ENCODE measurements around the gene RTBDN. TPM values are rescaled to one million over a fixed set of nuclear protein-coding genes. Genes with fewer than 3 reads are reported as not detected.

RTBDN gene
- total RNA-seq, 6 experiments from 2014 or later = not detected

- H3K4me1 Mint-ChIP-seq (ENCODE audit: low read depth) = peaks cover 36% of the 10 kb centered on the region
- peak overlapping the region; percentile 94 for H3K4me3 Mint-ChIP-seq
- H3K36me3 Mint-ChIP-seq (ENCODE audit: low read depth) = peaks cover 4% of the 10 kb centered on the region
- DNase-seq = peak; percentile 95
- H3K27ac Mint-ChIP-seq = peak overlapping the region; percentile 94
- no peak for TF ChIP-seq CTCF (IDR thresholded peaks at IDR 0.05)
- peaks cover 4% of the 10 kb centered on the region; the same call in 1 of the 2 replicates for H3K9me3 Mint-ChIP-seq
- H3K27me3 Mint-ChIP-seq (ENCODE audit: insufficient read depth) = peaks cover 31% of the 10 kb centered on the region
Measured at GRCh38 chr19:12789904-12790619, 44.3 kb downstream of the RTBDN start.

DNA sequence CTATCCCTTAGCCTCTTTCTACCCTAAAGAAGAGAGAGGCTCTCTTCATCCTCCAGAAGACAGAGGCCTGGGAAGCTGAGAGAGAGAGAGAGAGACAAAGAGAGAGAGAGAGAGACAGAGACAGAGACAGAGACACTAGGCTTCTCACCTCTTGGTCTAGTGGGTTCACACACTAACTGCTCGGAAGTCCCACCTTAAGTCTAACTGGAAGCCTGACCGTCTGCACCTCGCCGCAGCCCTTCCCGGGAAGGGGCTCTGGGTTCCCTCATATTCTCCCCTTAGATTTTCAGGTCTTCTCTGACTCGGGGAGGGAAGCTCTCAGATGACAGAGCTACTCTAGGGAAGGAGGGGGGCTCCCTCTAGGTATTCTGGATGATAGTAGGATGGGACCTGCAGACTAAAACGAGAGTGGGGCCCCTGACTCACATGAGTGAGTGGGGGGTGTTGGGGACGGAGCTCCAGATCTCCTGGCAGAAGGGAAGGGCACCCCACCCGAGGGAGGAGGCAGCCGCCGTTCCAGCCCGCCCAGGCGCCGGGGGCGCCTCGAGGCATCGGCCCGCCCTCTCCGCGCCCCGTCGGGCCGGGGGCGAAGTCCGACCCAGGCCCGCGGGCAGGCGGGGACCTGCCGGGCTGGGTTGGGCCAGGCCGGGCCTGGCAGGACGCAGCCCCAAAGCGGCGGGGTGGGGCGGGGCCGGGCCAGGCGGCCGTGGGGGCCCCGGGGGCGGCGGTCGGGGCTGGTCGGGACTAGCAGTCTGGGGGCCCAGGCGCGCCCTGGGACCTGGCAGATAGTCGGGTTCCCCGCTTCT is 45.1 kb downstream of the RTBDN start:
- no peak for DNase-seq
- H3K9me3 Mint-ChIP-seq = peaks cover 4% of the 10 kb centered on the region; the same call in 1 of the 2 replicates
- H3K36me3 Mint-ChIP-seq (ENCODE audit: low read depth) = peaks cover 4% of the 10 kb centered on the region
- H3K4me1 Mint-ChIP-seq (ENCODE audit: low read depth) = peaks cover 31% of the 10 kb centered on the region
- H3K27me3 Mint-ChIP-seq (ENCODE audit: insufficient read depth) = peaks cover 24% of the 10 kb centered on the region
- TF ChIP-seq CTCF (IDR thresholded peaks at IDR 0.05) = no peak
- peak overlapping the region; percentile 94 for H3K4me3 Mint-ChIP-seq
- peak overlapping the region; percentile 98 for H3K27ac Mint-ChIP-seq

DNA sequence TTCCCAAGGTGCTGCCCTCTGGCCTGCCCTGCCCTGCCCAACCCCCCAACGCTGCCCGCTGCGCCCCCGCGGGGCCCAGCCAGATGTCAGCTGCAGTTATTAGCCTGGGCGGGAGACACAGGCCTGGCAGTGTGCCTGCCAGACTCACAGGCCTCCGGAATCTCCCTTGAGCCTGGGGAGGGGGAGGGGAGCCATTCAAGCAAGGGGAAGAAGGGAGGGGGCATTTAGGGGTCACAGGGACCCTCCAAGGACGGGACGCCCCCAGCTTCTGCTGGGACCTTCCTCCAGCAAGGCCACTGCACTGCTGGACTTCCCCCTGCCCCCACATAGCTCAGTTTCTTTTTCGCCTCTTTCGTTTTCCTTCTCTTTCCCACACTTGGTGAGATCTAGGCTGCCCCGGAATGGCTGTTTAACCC is 45.7 kb downstream of the RTBDN start:
- peak overlapping the region; percentile 98 for H3K27ac Mint-ChIP-seq
- H3K9me3 Mint-ChIP-seq = peaks cover 4% of the 10 kb centered on the region; the same call in 1 of the 2 replicates
- H3K4me3 Mint-ChIP-seq = peak overlapping the region; percentile 87
- no peak for DNase-seq
- H3K27me3 Mint-ChIP-seq (ENCODE audit: insufficient read depth) = peaks cover 20% of the 10 kb centered on the region
- peaks cover 26% of the 10 kb centered on the region for H3K4me1 Mint-ChIP-seq (ENCODE audit: low read depth)
- H3K36me3 Mint-ChIP-seq (ENCODE audit: low read depth) = peaks cover 4% of the 10 kb centered on the region
- TF ChIP-seq CTCF (IDR thresholded peaks at IDR 0.05) = no peak

DNA sequence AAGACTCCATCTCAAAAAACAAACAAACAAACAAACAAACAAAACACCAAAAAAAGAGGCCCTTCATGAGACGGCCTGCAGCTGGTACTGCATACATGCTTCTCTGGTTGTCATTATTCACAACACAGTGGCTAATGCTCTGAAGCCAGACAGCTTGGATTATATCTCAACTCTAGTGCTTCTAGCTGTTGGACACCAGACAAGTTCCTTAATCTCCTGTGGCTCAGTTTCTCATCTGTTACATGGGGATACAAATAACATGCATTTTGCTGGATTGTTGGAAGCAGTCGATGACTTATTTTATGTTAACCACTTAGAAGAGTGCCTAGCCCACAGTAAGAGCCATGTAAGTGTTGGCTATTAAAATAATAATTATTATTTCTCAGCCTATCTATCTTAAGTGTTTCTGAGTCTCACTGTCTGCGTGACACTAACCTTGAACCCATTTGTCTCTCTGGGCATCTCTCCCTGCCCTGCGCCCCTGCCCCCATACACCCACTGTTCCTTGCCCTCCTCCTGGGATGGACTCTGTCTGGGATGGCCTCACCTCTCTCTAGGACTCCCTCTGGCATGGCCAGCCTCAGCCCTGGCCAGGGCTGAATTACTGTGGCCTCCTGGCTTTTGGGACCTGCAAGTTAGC is 46.2 kb downstream of the RTBDN start:
- Mint-ChIP-seq H3K36me3 (ENCODE audit: low read depth) (peaks cover 2% of the 10 kb centered on the region), H3K4me3 (peak overlapping the region; percentile 87), H3K4me1 (ENCODE audit: low read depth) (peaks cover 26% of the 10 kb centered on the region), H3K27ac (peak overlapping the region; percentile 98), H3K9me3 (peaks cover 4% of the 10 kb centered on the region; the same call in 1 of the 2 replicates), H3K27me3 (ENCODE audit: insufficient read depth) (peaks cover 17% of the 10 kb centered on the region)
- no peak for DNase-seq
- TF ChIP-seq CTCF (IDR thresholded peaks at IDR 0.05) = no peak

DNA sequence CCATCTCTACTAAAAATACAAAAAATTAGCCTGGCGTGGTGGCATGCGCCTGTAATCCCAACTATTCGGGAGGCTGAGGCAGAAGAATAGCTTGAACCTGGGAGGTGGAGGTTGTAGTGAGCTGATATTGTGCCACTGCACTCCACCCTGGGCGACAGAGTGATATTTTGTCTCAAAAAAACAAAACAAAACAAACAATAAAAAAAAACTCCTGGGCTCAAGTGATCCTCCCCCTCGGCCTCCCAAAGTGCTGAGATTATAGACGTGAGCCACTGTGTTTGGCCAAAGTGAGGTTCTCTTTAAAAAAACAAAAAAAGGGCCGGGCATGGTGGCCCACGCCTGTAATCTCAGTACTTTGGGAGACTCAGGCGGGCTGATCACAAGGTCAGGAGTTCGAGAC is 46.9 kb downstream of the RTBDN start:
- no peak overlapping the region for H3K27ac Mint-ChIP-seq
- peaks cover 26% of the 10 kb centered on the region for H3K4me1 Mint-ChIP-seq (ENCODE audit: low read depth)
- H3K36me3 Mint-ChIP-seq (ENCODE audit: low read depth) = no peaks in the 10 kb centered on the region
- DNase-seq = no peak
- no peak overlapping the region for H3K4me3 Mint-ChIP-seq
- H3K9me3 Mint-ChIP-seq = peaks cover 4% of the 10 kb centered on the region; the same call in 1 of the 2 replicates
- no peak for TF ChIP-seq CTCF (IDR thresholded peaks at IDR 0.05)
- peaks cover 11% of the 10 kb centered on the region for H3K27me3 Mint-ChIP-seq (ENCODE audit: insufficient read depth)
